NK-92 treated with Interleukin-12 subunit alpha and Interleukin-12 subunit beta, amount 100 ng/mL, for 24 hours (cell line): ENCODE data around the gene ARHGAP36.

Experiments
- DNase-seq: peaks from one replicate; lab custom pipeline; 2025; lab: John Stamatoyannopoulos, UW

Gene ARHGAP36

GRCh38 chrX:131072871-131073571 lies 14.9 kb downstream of the ARHGAP36 start:
- DNase-seq: no peak

DNA sequence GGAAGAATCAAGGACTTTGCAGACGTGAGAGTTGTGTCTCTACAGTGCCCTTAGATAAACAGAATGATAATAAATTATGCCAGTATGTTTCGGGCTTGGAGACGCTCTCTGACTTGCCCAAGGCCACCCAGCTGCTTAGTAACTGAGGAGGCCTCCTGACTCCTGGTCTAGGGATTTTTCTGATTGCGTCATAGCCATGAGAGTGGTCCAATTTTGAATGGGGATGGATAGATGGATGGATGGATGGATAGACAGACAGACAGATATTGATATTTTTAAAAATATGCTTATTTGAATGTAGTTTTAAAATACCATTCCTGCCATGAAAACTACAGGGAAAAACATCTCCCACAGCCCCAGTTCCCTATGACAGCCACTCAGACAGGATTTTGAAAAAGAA lies 15.5 kb downstream of the ARHGAP36 start:
- no peak for DNase-seq

- DNase-seq: no peak
Measured at GRCh38 chrX:131081772-131082740, 23.9 kb downstream of the ARHGAP36 start.

DNA sequence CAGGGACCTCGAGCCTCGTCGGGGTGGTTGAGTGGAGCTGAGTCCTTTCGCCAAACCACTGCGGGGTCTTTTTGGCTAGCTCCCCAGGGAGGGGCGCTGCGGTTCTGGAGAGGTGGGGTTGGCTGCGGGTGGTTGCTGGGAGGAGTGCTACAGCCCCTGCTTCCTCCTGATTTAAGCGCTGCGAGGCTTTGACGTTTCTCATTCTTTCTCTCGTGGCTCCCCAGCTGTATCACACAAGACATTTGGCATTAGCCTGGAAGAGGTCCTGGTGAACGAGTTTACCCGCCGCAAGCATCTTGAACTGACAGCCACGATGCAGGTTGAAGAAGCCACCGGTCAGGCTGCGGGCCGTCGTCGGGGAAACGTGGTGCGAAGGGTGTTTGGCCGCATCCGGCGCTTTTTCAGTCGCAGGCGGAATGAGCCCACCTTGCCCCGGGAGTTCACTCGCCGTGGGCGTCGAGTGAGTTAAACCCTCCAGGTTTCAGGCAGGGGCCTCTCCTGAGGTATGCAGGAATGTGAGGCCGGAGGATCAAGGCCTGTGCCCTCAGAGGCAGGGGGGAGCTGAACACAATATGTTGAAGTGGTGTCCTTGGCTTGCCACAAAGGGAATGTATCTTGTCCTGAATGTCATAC lies 25.5 kb downstream of the ARHGAP36 start:
- DNase-seq: no peak

- DNase-seq: no peak
Measured at GRCh38 chrX:131084145-131084544, 26.0 kb downstream of the ARHGAP36 start.

DNA sequence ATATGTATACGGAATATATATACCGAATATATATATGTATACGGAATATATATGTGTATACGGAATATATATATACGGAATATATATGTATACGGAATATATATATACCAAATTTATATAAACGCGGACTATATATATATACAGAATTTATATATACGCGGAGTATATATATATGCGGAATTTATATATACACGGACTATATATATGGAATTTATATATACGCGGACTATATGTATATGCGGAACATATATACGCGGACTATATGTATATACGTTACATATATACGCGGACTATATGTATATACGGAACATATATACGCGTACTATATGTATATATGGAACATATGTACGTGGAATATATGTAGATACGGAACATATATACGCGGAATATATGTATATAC lies 78.6 kb downstream of the ARHGAP36 start:
- DNase-seq: no peak

- no peak for DNase-seq
Measured at GRCh38 chrX:131139072-131139471, 80.9 kb downstream of the ARHGAP36 start.
